HG03025 (cell line): ENCODE data around the gene USP48.

Experiments used
- ATAC-seq: cut with Tn5 transposase; IDR thresholded peaks from one replicate; pipeline ENCODE4 v1.9.1; 2021; ENCODE audit warnings: mild to moderate bottlenecking, moderate library complexity; ENCODE audit not compliant: unreplicated experiment, low FRiP score

Gene USP48

GRCh38 chr1:21751281-21751680 is 31.7 kb downstream of the USP48 start:
- no peak for ATAC-seq

DNA sequence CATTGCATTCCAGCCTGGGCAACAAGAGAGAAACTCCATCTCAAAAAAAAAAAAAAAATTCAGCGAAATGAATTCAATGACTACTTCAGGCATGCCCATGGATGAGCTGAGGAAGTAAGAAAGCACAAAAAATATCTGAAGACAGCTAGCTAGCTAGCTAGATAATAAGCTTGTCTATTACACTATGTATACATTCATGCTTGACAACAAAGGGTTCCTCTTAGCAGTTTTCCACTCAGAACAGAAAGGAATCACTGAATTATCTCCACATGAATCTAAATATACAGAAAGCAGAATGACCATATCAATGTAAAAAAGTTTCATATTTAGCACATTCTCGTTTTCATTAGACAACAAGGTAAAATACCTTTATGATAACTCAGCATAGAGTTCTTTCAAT is 32.1 kb downstream of the USP48 start:
- ATAC-seq = no peak

- no peak for ATAC-seq
Observed at GRCh38 chr1:21749859-21750468, 33.0 kb downstream of the USP48 start.

- ATAC-seq = no peak
Observed at GRCh38 chr1:21749109-21749508, 33.8 kb downstream of the USP48 start.

DNA sequence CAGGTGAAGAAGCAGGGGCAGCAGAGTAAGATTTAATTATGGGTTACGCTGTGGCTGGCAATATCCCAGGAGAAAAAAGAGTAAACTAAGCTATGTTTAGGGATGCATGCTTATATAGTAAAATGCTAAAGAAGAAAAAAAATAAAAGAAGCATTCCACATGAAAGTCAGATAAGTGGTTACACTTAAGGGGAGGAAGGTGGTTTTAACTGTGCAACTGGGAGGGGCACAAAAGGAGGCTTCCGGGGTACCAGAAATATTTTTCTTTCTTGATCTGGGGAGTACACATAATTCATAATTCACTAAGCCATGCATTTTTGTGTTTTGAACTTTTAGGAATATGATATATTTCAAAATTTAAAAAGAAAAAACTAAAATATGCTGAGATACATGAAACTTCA is 39.5 kb downstream of the USP48 start:
- no peak for ATAC-seq

DNA sequence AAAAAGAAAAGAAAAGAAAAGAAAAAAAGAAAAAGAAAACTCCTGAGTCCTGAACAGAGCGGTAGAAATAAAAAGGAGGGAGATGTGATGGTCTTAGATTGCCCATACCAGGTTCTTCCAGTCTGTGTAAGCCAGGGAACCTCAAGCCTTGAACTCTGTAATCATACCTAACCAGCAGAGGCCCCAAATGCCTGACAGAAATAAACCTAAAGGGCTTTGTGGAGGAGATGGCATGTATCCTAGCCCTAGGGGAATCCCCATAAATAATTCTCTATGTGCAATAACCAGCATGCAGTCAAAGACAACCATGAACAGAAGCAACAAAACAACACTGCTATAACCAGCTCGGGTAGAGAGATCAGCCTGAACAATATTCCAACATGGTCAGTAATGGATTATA is 40.4 kb downstream of the USP48 start:
- ATAC-seq = no peak

GRCh38 chr1:21741206-21741605 is 41.7 kb downstream of the USP48 start:
- ATAC-seq = no peak

DNA sequence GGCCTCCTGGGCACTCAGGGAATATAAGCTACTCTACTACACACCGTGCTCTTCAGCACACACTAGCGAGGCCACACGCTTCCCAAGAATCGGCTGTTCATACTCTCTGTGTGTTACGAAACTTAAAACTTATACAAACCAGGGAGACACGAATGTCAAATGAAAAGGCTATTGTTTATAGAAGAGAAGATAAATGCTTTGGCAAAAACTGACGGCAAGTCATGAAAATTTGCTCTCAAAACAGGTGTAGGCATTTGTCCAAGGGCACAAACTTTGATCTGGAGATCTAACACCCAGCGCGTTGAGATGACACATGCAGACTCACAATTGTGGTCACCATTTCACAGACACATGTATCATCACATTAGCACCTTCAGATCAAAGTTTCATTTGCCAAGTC is 46.1 kb downstream of the USP48 start:
- no peak for ATAC-seq

GRCh38 chr1:21736011-21736410 is 46.9 kb downstream of the USP48 start:
- ATAC-seq = no peak

DNA sequence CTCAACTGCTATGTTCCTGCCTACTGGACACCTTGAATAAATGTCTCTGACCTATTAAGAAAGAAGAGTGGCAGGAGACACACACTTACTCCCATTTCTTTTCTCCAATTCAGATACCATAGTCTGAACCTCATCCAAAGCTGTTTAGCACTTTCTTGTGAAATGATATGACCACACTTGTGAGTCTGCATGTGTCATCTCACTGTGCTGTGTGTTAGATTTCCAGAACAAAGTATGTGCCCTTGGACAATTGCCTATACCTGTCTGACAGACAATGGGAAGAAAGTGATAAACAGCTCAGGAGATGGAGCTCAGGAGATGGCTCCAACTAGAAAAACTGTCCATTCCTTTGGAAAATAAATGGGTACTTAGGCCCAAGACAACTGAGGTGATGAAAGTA is 48.4 kb downstream of the USP48 start:
- no peak for ATAC-seq

DNA sequence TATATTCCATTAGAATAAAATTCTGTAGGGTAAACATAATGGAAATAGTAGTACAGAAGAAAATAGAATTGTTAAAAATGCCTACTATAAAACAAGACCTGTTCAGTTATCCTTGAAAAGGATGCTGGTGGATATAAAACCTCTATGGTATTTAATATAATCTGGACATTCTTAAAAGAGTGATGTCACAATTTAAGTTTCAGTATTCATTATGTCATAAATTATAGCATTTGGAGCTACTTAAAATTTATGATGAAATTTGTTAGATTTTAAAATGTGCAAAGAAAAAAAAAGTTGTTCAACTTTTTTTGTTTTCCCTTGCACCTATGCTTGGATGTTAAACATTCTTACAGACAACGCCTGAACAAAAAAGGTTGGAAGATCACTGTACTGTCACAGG is 50.3 kb downstream of the USP48 start:
- ATAC-seq = no peak

GRCh38 chr1:21725748-21726392 is 57.1 kb downstream of the USP48 start:
- ATAC-seq = no peak

DNA sequence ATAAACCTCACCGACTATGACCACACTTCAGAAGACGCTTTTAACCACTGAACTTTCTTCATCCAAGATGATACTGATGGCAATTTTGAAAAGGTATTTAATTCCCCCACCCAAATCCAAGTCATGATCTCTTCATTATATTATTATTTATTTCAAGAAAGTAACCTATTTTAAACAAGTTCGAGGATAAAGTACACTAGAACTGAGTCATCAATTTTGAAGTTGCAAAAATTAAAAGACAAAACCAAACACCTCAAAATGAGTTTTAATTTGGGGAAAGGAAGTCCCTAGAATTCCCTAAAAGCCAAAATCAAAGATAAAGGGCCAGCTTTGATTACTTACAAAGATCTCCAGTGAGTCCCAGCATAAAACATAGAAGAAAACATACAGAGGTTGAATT is 58.4 kb downstream of the USP48 start:
- no peak for ATAC-seq

GRCh38 chr1:21724098-21724497 is 58.9 kb downstream of the USP48 start:
- ATAC-seq = no peak

DNA sequence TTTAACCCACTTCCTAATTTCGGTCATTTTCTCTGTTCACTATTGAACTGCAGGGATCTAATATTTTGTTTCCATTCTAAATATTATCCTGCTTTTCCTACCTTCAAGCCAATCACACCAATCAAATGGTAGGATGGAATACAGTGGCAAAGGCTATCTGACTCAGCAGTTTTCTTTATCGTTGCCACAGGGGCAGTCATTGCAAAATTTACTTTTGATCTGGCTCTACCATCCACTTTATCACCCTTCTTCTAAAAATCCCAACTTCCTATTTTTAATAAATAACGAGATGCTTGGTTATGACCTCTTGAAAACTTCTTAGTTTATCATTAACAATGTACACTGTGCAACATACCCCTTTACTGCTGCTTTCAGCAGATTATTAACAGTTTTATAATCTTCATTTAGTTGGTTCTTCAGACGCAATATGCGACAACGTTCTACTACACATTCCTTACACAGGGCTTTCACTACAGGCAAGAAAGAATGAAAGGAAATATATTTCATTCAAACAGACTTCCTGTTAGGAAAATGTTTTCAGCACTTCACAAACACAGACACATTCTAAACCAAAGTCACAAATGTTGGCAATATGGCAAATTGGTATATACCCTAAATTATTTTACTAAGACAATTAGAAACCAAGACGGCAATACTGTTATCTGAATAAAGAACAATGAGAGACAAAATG is 61.5 kb downstream of the USP48 start:
- ATAC-seq = no peak

DNA sequence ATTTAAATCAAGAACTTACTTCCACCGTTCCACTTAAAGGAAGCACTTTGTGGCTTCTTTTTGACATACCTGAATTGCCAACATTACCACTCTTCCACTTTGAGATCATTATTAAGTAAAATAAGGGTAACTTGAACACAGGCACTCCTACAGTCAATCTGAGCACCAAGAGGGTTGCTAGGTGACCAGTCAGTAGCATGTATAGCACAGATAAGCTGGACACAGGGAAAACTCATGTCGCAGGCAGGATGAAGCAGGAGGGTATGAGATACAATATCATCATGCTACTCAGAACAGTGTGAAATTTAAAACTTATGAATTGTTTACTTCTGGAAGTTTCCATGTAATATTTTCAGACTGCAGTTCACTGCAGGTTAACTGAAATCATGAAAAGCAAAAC is 66.8 kb downstream of the USP48 start:
- ATAC-seq = no peak

DNA sequence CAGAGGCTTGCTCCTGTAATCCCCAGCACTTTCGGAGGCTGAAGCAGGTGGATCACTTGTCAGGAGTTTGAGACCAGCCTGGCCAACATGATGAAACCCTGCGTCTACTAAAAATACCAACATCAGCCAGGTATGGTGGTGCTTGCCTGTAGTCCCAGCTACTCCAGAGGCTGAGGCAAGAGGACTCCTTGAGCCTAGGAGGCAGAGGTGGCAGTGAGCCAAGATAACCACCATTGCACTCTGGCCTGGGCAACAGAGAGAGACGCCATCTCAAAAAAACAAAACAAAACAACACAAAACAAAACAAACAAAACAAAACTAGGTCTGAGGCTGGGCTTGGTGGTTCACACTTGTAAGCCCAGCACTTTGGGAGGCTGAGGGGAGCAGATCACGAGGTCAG is 75.1 kb downstream of the USP48 start:
- ATAC-seq = no peak

GRCh38 chr1:21707086-21707840 is 75.7 kb downstream of the USP48 start:
- no peak for ATAC-seq

DNA sequence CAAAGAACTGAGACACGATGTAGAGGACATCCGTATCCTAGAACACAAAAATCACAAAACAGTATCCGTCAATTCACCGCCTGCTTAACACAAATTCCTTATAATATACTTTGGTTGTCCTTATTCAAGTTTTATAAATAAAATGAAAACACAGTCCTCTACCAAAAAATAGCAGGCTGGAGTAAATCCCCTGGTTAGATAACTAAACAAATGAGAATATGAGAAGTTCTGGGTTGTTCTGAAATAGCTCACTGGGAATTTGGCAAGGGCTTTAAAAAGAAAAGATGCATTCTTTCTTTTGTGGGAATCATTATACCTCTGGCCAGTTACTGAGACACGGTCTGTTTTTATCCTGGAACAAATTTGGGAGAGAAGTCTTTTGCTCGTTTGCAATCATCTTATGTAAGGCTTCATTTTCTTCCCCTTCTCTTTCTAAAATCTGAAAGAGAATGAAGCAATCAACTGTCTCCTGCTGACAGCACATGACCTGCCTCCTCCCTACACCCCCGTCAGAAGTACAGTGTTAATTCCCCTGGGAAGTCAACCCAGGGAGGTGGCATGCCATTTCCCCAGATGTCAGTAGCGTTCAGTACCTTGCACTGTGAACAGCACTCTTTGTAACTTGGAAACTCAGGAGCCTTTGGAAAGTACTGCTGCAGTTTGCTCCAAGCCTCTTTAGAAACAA is 76.7 kb downstream of the USP48 start:
- no peak for ATAC-seq

GRCh38 chr1:21705303-21705980 is 77.5 kb downstream of the USP48 start:
- no peak for ATAC-seq
